GM12864 (cell line): Measurements from ENCODE around the gene CENPP.

ENCODE experiments used
- DNase-seq: peaks from one replicate; pipeline ENCODE4 v3.0.0-alpha.2; 2011; ENCODE audit warnings: low read depth
- H3K4me3 ChIP-seq: 2 replicates; pipeline ENCODE4 v1.5.1; 2011; ENCODE audit warnings: mild to moderate bottlenecking, low read depth, low read length, control low read depth
- TF ChIP-seq, protein P1 (sequence below): IDR thresholded peaks from 2 replicates; pipeline ENCODE4 v1.5.1; 2011; ENCODE audit warnings: low read depth, mild to moderate bottlenecking, moderate library complexity, low read length, control low read depth, inconsistent platforms; ENCODE audit errors: missing control alignments

The CENPP gene

DNA sequence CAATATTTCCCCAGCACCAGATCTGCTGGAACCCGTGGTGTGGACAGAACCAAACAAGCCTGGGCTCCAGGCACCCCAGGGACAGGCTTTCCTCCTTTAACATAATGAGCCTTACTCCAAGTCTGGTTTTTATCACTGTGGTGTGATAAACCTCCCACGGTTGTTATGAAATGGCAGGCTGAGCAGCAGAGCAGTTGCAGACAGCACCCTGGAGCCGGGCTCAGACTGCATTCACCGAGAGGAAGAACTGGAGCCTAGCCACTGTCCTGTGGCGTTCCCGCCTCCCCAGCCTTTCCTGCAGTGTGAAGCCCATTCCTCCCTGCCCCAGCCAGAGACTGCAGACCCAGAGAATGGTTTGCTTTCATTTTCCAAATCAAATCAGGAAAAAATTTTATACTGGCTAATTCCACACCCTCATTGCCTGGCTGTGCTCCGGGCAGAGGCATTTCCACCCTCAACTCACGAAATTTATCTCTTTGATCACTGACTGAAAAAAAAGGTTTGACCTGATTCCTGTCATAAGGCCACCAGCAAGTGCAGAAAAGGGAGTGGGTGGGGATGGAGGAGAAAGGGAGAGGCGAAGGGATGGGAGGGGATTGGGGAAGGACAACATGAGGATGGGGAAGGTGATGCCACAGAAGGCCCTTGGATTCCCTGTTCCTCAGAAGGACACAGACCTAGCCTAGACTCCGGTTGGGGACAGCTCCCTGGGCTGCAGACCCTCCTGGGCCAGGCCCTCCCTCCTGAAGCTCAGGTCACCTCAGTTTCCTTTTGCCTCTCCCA is 325.3 kb downstream of the CENPP start:
- no peak for DNase-seq
- H3K4me3 ChIP-seq = no peak overlapping the region
- TF ChIP-seq, protein P1, sequence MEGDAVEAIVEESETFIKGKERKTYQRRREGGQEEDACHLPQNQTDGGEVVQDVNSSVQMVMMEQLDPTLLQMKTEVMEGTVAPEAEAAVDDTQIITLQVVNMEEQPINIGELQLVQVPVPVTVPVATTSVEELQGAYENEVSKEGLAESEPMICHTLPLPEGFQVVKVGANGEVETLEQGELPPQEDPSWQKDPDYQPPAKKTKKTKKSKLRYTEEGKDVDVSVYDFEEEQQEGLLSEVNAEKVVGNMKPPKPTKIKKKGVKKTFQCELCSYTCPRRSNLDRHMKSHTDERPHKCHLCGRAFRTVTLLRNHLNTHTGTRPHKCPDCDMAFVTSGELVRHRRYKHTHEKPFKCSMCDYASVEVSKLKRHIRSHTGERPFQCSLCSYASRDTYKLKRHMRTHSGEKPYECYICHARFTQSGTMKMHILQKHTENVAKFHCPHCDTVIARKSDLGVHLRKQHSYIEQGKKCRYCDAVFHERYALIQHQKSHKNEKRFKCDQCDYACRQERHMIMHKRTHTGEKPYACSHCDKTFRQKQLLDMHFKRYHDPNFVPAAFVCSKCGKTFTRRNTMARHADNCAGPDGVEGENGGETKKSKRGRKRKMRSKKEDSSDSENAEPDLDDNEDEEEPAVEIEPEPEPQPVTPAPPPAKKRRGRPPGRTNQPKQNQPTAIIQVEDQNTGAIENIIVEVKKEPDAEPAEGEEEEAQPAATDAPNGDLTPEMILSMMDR = no peak

DNA sequence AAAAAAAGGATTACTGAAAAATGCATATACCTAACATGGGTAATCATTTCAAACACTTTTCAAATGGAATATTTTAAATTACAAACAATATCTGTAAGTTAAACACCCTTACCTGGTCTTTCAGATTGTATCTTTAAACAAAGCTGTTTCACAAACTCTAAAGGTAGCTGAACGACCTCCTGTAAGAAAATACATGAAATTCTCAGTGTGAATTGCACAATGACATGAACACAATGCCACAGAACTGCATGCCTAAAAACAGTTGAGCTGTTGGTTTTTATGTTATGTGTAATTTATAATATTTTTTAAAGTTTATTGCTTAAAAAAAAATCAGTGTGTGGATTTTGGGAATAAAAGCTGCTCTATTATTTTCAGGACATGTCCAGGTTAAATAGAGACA is 326.7 kb downstream of the CENPP start:
- TF ChIP-seq, protein P1 = no peak
- no peak for DNase-seq
- no peak overlapping the region for H3K4me3 ChIP-seq

DNA sequence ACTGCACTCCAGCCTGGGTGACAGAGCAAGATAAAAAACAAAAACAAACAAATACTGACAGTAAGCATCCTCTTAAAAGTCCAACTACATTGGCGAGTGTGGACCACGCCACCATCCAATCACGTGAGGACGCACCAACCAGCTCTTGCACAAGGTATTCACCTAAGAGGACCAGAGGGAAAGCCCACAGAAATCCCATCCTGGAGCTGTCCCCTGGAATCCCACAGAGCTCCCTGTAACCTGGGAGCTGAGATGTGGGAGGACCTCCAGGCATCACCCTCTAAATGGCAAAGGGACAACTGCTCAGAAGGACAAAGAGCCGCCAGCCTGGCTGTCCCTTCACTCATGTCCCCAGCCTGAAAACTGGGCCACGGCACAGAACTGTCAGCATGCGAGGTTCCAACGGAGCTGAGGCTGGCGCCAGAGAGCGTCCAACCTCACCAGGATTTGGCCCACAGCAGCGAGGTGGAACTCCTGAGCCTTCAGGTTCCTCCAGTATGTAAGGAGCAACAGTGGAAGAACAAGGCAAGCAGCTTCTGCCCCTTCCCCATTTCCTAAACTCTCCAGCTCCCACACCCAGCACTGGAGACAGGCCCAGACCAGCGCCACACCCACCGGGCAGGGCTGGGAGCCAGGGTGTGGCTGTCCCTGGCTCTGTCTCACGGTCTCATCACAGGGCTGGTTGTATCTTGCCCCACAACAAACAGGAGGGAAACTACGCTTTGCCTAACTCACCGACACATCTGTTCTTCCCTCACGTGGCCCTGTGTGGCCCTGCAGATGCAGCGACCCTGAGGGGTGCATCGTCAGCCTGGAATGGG is 328.9 kb downstream of the CENPP start:
- TF ChIP-seq, protein P1 = no peak
- no peak overlapping the region for H3K4me3 ChIP-seq
- no peak for DNase-seq

GRCh38 chr9:92655366-92655765 is 329.6 kb downstream of the CENPP start:
- TF ChIP-seq, protein P1 = no peak
- no peak overlapping the region for H3K4me3 ChIP-seq
- DNase-seq = no peak

DNA sequence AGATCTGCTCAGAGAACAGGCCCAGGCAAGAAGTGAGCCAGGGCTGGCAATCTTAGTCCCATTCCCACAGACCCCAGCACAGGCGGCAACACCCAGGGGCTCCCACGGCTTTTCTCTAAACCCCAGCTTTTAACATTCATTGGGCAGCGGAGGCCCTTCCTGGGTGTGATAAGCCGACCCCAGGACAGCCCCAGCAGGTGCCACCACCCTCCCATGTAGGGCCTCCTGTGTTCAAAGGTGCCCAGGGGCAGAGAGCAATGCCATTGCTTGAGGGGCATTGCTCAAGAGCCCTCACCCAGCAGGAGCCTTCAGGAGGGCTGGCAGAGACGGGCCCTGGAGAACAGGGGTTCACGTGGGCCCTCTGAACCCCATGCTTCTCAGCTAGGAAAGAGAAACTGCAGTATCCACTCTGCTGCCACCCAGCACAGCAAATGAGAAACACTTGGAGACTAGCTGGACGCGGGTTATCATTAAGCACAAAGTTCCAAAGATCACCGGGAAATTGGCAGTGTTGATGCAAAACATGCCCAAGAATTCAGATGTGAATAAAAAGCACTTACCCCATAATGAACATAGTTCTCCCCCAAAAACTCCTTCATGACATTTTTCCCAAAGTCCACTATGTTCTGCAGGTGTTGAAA is 330.3 kb downstream of the CENPP start:
- no peak for DNase-seq
- no peak overlapping the region for H3K4me3 ChIP-seq
- TF ChIP-seq, protein P1 = no peak

DNA sequence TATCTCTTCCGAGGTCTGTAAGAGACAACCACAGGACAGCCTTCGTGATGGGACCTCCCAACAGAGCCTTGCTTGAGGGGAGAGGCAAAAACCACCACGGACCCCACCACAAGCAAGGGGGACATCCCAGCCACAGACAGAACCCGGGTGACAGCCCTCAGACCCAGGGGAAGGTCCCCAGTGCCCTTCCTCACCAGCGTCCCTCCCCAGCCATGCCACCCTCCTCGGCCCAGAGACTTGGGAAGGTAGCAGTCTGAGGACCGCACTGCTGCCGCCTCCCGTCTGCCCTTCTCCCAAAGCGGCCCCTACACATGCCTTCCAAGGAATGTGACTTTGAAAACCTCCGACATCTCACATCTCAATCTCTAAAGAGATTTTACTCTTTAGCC is 330.8 kb downstream of the CENPP start:
- no peak for DNase-seq
- no peak overlapping the region for H3K4me3 ChIP-seq
- TF ChIP-seq, protein P1 = no peak
